Urinary bladder (tissue), 4 donors: Measurements from ENCODE around the gene CA6. TPM values are rescaled to one million over a fixed set of nuclear protein-coding genes. Genes with fewer than 3 reads are reported as not detected.
"Not testable (repeated sequence)": the region's sequence is repeated elsewhere in the genome, so short reads cannot be mapped to it uniquely, and the experiment has no call there.

ENCODE experiments used
- DNase-seq: peaks from one replicate; pipeline ENCODE4 v3.0.0-alpha.2; 2015; ENCODE audit errors: extremely low spot score
- H3K27ac ChIP-seq: one replicate; pipeline ENCODE4 v1.5.1; 2013; ENCODE audit warnings: low read depth, mild to moderate bottlenecking, moderate library complexity
- H3K36me3 ChIP-seq: one replicate; pipeline ENCODE4 v1.6.1; 2013; ENCODE audit warnings: mild to moderate bottlenecking, moderate library complexity; ENCODE audit not compliant: insufficient read depth
- H3K4me1 ChIP-seq: one replicate; pipeline ENCODE4 v1.6.1; 2013; ENCODE audit warnings: mild to moderate bottlenecking, moderate library complexity; ENCODE audit not compliant: insufficient read depth
- H3K4me3 ChIP-seq: one replicate; pipeline ENCODE4 v1.5.1; 2013; ENCODE audit warnings: low read depth, low read length
- WGBS: extraction: QIAGEN DNeasy Blood & Tissue Kit; methylation state at CpG from one replicate; pipeline ENCODE4 v1.1.7; 2013; 5-methylcytosine and 5-hydroxymethylcytosine counted together
- polyA plus RNA-seq: library from polyadenylated mRNA; stranded (reverse); fragments of 200-250 nt; gene quantifications from one replicate; pipeline ENCODE4 v1.2.3, GENCODE V29; 2013
- total RNA-seq: library from RNA; depleted of rRNA; stranded (reverse); fragments of >200 nt; gene quantifications from one replicate; pipeline ENCODE4 v1.2.3, GENCODE V29; 2014
- donor health status: healthy with polysubstance abuse.
- donor health status: healthy.

Gene CA6
- total and polyA plus RNA-seq, 2 donors: not detected

DNA sequence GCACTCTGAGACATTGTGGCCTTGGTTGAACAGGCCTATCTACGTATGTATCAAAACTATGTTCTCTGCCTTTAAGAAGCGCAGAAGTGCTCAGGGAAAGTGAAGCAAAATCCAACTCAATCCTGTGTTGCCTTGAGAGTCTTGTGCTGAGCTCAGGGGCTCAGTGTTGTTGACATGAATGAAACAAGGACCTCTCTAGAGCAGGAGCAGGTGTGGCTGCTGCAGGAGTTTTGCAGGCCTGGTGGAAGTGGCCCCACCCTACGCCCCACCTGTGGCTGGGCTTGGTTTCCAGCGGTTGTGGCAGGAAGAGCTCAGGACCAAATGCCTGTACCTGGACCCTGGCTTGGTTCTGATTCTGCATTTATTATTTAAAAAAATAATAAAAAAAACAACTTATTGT lies 20.9 kb downstream of the CA6 start:
- Histone ChIP-seq H3K36me3 (no peaks in the 10 kb centered on the region), H3K4me3 (no peak overlapping the region), H3K4me1 (no peaks in the 10 kb centered on the region), H3K27ac (no peak overlapping the region)
- no peak for DNase-seq
- 85% methylated on average over 4 of the region's 4 CpGs for WGBS

DNA sequence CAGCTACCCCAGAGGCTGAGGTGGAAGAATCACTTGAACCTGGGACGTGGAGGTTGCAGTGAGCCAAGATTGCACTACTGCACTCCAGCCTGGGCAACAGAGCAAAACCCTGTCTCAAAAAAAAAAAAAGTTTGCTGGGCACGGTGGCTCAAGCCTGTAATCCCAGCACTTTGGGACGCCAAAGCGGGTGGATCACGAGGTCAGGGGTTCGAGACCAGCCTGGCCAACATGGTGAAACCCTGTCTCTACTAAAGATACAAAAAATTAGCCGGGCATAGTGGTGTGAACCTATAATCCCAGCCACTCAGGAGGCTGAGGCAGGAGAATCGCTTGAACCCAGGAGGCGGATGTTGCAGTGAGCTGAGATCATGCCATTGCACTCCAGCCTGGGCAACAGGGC lies 23.2 kb downstream of the CA6 start:
- not testable (repeated sequence) for DNase-seq, H3K4me3 ChIP-seq, H3K4me1 ChIP-seq, H3K36me3 ChIP-seq, H3K27ac ChIP-seq
- WGBS: 90% methylated on average over 9 of the region's 9 CpGs

DNA sequence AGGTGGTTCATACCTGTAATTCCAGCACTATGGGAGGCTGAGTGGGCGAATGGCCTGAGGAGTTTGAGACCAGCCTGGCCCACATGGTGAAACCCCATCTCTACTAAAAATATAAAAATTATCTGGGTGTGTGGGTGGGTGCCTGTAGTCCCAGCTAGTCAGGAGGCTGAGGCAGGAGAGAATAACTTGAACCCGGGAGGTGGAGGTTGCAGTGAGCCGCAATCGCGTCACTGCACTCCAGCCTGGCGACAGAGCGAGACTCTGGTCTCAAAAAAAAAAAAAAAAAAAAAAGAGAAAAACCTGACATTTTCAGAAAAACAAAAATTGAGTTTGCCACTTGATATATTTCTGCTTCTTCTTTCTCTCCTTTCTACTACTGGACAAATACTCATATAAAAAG lies 24.3 kb downstream of the CA6 start:
- DNase-seq: no peak
- Histone ChIP-seq H3K27ac (no peak overlapping the region), H3K4me1 (no peaks in the 10 kb centered on the region), H3K4me3 (no peak overlapping the region), H3K36me3 (no peaks in the 10 kb centered on the region)
- 96% methylated on average over 7 of the region's 7 CpGs for WGBS

DNA sequence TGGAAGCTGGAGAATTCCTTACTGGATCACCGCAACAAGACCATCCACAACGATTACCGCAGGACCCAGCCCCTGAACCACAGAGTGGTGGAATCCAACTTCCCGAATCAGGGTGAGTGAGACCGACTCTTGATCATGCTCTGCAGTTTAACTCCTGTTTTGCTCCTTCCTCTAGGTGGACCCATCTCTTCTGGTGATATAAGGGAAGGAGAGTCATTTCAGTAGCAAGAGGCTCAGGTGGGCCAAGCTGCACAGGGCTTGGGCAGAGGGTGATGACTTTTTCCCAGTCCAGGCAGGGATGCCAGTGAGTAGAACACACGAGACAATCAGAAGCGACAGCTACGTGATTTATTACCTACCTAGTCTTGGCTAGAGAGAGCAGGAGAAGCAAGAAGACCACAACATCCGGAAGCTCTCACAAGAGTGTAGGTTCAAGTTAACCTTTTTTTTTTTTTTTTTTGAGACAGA lies 25.2 kb downstream of the CA6 start:
- no peak overlapping the region for H3K4me3 ChIP-seq
- no peaks in the 10 kb centered on the region for H3K36me3 ChIP-seq
- DNase-seq: no peak
- no peak overlapping the region for H3K27ac ChIP-seq
- WGBS: 73% methylated on average over 9 of the region's 9 CpGs
- H3K4me1 ChIP-seq: no peaks in the 10 kb centered on the region

DNA sequence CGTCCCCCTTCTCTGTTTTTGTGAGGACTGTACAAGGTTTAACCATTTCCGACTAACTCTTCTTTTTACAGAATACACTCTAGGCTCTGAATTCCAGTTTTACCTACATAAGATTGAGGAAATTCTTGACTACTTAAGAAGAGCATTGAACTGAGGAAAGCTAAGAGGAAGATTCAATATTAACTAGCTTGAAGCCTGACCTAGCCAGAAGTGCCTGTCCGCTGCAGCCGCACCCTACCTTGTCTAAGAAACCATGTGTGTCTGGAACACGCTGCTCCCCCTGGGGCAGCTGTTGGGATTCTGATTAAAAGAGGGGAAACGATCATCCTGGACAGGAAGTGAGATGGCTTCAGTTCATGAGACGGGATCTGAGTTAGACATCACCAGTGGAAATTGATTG lies 28.9 kb downstream of the CA6 start:
- Histone ChIP-seq H3K4me1 (no peaks in the 10 kb centered on the region), H3K27ac (no peak overlapping the region), H3K4me3 (no peak overlapping the region), H3K36me3 (no peaks in the 10 kb centered on the region)
- WGBS: 70% methylated on average over 7 of the region's 7 CpGs
- no peak for DNase-seq

DNA sequence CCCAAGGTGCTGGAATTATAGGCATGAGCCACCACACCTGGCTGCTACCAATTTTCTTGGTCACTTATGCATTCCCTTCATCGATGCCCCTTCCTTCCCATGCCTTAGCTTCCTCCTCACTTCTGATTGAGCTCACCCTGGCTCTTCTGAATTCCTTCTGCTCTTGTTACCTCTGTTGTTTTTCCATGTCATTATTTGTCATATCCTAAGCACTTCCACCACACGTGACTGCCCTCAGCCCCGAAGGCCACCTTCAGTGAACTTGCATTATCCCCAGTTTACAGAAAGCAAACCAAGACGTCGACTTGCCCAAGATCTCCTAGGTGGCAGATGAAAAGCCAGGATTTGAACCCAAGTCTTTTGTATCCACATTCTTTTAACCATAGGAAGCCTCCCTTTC lies 30.7 kb downstream of the CA6 start:
- H3K4me1 ChIP-seq: no peaks in the 10 kb centered on the region
- H3K36me3 ChIP-seq: no peaks in the 10 kb centered on the region
- H3K4me3 ChIP-seq: no peak overlapping the region
- no peak for DNase-seq
- WGBS: 86% methylated on average over 5 of the region's 5 CpGs
- H3K27ac ChIP-seq: no peak overlapping the region

DNA sequence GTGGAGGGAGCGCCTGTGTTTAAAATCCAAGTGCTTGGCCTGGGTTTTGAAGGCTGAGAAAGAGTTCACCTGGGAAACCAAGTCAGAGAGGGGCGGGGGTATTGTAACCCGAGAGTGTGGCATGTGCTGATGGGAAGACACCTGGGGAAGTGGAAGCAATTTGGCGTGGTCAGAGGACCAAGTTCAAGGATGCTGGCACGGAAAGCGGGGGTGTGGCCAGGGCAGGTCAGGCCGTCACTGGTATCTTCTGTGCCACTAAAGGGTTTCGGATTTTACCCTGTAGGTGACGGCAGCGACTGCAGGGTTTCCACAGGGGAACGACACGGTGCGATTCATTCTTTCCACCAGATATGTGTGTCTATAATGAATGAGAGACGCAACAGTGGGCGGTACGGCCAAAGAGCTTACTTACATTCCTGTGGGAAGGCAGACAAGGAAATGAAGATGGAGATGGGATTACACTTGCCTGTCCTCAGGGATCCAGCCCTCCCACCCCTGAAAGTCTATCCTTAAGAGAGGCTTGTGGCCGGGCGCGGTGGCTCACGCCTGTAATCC lies 31.3 kb downstream of the CA6 start:
- Histone ChIP-seq H3K27ac (no peak overlapping the region), H3K36me3 (no peaks in the 10 kb centered on the region), H3K4me3 (no peak overlapping the region), H3K4me1 (no peaks in the 10 kb centered on the region)
- DNase-seq: no peak
- WGBS: 93% methylated on average over 20 of the region's 20 CpGs

DNA sequence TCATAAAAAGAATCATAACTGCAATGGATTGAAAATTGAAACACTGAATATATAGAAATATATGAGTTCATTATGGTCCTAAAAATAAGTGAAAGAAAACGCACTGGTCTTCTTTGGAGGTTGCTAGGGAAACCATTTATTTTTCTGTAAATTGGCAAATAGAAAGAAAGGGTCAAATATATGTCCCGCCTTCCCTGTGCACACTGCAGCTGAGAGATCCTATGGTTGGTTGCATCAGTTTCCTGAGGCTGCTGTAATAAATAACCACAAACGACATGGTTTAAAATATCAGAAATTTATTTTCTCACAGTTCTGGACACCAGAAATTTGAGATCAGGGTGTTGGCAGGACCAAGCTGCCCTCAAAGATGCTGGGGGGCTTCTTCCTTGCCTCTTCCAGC lies 35.0 kb downstream of the CA6 start:
- WGBS: 81% methylated on average over 3 of the region's 3 CpGs
- Histone ChIP-seq H3K27ac (no peak overlapping the region), H3K4me1 (no peaks in the 10 kb centered on the region), H3K36me3 (no peaks in the 10 kb centered on the region), H3K4me3 (no peak overlapping the region)
- DNase-seq: no peak

DNA sequence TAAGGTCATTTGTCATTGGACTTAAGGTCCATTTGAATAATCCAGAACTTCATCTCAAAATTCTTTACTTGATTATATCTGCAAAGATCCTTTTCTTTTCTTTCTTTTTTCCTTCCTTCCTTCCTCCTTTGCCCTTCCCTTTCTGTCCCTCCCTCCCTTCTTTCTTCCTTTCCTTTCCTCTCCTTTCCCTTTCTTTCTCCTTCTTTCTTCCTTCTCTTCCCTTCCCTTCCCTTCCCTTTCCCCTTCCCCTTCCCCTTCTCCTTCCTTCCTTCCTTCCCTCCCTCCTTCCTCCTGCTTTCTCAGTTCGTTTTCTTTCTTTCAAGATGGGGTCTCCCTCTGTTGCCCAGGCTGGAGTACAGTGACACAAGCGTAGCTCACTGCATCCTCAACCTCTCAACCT lies 35.5 kb downstream of the CA6 start:
- Histone ChIP-seq H3K4me1 (no peaks in the 10 kb centered on the region), H3K36me3 (no peaks in the 10 kb centered on the region), H3K4me3 (no peak overlapping the region), H3K27ac (no peak overlapping the region)
- no peak for DNase-seq
- 77% methylated on average over 2 of the region's 2 CpGs for WGBS

DNA sequence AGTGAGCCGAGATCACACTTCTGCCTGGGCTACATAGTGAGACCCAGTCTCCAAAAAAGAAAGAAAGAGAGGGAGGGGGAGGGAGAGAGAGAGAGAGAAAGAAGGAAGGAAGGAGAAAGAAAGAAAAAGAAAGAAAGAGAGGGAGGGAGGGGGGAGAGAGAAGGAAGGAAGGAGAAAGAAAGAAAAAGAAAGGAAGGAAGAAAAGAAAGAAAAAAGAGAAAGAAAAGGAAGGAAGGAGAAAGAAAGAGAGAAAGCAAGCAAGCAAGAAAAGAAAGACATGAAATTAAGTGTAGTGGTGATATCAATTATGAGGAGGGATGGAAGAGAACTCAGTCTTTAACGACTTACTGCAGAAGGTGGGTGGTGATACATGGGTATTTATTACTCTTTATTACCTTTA lies 38.5 kb downstream of the CA6 start:
- Histone ChIP-seq H3K27ac (no peak overlapping the region), H3K4me3 (no peak overlapping the region), H3K4me1 (peaks cover 2% of the 10 kb centered on the region), H3K36me3 (no peaks in the 10 kb centered on the region)
- DNase-seq: no peak
- 82% methylated on average over 2 of the region's 2 CpGs for WGBS

DNA sequence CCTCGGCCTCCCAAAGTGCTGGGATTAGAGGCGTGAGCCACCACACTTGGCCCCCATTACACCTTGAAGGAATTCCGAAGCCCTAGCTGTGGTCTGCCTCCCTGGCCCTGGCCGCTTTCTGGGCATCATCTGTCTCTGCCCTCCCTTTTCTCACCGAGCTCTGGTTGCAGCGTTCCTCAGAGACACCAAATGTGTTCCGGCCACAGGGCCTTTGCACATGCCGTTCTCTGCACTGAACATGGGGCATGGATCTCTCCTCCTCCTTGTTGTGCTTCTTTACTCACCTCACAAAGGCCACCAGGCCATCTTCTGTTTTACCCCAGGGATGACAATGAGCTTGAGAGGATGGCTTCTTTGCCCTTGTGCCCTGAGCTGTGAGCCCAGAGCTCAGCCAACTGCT lies 39.3 kb downstream of the CA6 start:
- no peak overlapping the region for H3K4me3 ChIP-seq
- no peak for DNase-seq
- peaks cover 2% of the 10 kb centered on the region for H3K4me1 ChIP-seq
- no peak overlapping the region for H3K27ac ChIP-seq
- no peaks in the 10 kb centered on the region for H3K36me3 ChIP-seq
- WGBS: 89% methylated on average over 8 of the region's 8 CpGs

DNA sequence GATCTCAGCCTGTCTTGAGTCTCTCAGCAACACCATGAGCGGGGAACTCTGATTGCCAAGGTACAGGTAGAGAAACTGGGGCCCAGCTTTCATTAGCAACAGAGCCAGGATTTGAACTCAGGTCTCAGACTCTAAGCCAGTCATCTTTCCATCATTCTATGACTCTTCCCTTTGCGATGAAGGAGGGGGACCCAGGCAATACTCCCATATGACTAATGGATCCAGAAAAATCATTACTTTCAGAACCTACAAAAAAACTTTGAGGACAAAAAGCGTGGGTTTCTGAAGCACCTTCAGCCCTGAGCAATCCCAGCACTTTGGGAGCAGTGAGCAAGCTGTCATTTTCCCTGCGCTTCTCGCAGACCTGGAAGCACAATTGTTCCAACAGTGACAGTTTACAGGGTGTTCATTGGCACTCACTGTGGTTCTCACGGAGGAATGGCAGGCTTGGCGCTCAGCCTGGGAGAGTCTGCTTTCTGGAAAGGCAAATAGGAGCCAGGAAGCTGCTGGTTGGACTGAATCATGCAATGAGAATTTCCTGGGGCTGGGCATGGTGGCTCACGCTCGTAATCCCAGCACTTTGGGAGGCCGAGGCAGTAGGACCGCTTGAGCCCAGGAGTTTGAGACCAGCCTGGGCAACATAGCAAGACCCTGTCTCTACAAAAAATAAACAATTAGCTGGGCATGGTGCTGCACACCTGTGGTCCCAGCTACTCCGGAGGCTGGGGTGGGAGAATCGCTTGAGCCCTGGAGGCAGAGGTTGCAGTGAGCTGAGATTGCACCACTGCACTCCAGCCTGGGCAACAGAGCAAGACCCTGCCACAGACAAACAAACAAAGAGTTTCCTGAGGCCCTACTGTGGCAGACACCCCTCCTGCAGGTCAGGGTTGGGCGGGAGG lies 40.5 kb downstream of the CA6 start:
- Histone ChIP-seq H3K36me3 (no peaks in the 10 kb centered on the region), H3K4me1 (peaks cover 2% of the 10 kb centered on the region), H3K27ac (no peak overlapping the region), H3K4me3 (no peak overlapping the region)
- 55% methylated on average over 14 of the region's 14 CpGs for WGBS
- no peak for DNase-seq

DNA sequence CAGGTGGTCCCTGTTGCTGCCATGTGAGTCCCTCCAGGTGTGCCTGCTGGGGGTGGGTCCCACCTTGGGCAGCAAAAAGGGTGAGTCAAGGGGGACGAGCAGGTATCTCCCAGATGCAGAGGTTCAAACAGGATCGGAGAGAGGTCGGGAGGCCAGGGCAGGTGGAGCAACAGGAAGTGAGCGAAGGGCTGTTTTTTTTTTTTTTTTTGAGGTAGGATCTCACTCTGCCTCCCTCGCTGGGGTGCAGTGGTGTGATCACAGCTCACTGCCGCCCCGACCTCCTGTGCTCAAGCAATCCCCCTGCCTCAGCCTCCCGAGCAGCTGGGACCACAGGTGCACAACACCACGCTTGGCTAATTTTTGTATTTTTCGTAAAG lies 41.1 kb downstream of the CA6 start:
- Histone ChIP-seq H3K4me3 (no peak overlapping the region), H3K27ac (no peak overlapping the region), H3K36me3 (no peaks in the 10 kb centered on the region), H3K4me1 (peaks cover 2% of the 10 kb centered on the region)
- 95% methylated on average over 10 of the region's 10 CpGs for WGBS
- DNase-seq: no peak

DNA sequence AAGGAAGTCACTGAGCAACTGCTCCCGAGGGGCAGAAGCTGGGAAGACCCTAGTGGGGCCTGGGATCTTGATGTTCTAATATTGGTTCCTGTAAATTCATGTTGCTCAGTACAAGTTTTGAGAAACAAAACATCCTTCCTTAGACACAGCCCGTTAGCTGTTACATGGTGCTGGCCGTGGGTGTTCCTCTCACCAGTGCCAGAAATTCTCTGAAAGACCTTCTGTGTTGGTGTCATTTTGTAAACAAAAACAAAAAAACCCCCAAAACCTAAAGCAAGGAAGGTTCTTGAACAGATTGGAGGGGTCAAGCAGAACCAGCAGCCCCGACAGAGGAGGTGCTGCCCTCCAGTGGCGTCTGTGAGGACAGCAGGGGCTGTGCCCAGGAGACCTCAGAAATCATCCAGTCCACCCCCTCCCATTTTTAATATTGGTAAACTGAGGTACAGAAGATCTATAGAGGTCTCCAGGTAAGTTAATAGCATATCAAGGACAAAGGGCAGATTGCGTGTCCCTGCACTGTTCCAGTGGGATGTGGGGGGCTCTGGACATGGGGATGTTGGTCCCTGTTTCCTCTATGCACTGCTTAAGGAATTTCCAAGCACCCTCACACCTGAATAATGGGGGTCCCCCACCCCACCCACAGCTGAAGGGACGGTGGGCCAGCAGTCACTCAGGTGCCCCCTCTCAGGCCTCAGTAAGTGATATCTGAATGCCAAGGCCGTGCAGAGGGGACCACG lies 42.4 kb downstream of the CA6 start:
- Histone ChIP-seq H3K4me3 (no peak overlapping the region), H3K36me3 (no peaks in the 10 kb centered on the region), H3K4me1 (peaks cover 2% of the 10 kb centered on the region), H3K27ac (no peak overlapping the region)
- 34% methylated on average over 9 of the region's 9 CpGs for WGBS
- no peak for DNase-seq
